Choroid plexus epithelial cell (primary cell): ENCODE data around the gene VAV1.
"Not testable (repeated sequence)": the region's sequence is repeated elsewhere in the genome, so short reads cannot be mapped to it uniquely, and the experiment has no call there.

Experiments used
- DNase-seq: peaks from one replicate; pipeline ENCODE4 v3.0.0-alpha.2; 2010; ENCODE audit warnings: low read depth
- H3K4me3 ChIP-seq: 2 replicates; pipeline ENCODE4 v1.5.1; 2011; ENCODE audit warnings: low read depth, mild to moderate bottlenecking, control low read depth, low read length, moderate library complexity
- TF ChIP-seq, protein P1 (sequence below): conservative IDR thresholded peaks from 2 replicates; pipeline ENCODE4 v1.5.1; 2011; ENCODE audit warnings: low read depth, mild to moderate bottlenecking, control low read depth, inconsistent platforms, low read length, moderate library complexity

The VAV1 gene

DNA sequence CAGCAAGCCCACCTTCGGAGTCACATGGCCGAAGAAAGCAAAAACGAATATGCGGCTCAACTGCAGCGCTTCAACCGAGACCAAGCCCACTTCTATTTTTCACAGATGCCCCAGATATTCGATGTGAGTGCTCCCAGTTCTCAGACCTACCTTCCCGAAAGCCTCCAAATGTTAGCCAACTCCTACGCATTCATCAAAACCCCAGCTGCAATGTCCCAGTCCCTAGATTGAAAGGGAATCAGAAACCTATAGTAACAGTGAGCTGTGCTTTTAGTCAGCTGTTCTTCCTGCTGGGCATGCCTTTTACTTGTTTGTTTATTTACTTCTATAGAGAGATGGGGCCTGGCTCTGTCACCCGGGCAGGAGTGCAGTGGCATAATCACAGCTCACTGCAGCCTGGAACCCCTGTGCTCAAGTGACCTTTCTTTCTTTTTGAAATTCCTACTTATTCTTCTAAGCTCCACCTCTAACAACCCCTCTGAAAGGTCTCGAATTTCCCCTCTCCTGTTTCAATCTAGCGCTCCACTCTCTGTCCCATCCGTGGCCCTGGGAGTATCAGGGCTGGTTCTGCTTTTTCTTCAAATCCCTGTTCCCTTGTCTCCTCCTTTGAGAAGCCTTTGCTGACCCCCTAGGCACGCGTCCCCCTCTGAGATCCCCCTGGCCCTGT, 28.7 kb upstream of the VAV1 start:
- H3K4me3 ChIP-seq: no peak overlapping the region
- TF ChIP-seq, protein P1, sequence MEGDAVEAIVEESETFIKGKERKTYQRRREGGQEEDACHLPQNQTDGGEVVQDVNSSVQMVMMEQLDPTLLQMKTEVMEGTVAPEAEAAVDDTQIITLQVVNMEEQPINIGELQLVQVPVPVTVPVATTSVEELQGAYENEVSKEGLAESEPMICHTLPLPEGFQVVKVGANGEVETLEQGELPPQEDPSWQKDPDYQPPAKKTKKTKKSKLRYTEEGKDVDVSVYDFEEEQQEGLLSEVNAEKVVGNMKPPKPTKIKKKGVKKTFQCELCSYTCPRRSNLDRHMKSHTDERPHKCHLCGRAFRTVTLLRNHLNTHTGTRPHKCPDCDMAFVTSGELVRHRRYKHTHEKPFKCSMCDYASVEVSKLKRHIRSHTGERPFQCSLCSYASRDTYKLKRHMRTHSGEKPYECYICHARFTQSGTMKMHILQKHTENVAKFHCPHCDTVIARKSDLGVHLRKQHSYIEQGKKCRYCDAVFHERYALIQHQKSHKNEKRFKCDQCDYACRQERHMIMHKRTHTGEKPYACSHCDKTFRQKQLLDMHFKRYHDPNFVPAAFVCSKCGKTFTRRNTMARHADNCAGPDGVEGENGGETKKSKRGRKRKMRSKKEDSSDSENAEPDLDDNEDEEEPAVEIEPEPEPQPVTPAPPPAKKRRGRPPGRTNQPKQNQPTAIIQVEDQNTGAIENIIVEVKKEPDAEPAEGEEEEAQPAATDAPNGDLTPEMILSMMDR: no peak
- peak; percentile 52 for DNase-seq

- TF ChIP-seq, protein P1: no peak
- H3K4me3 ChIP-seq: peak overlapping the region; percentile 35
- DNase-seq: peak; percentile 88
Observed at GRCh38 chr19:6744381-6745301, 27.9 kb upstream of the VAV1 start.

GRCh38 chr19:6745965-6746364, 26.5 kb upstream of the VAV1 start:
- no peak overlapping the region for H3K4me3 ChIP-seq
- DNase-seq: no peak
- TF ChIP-seq, protein P1: no peak

DNA sequence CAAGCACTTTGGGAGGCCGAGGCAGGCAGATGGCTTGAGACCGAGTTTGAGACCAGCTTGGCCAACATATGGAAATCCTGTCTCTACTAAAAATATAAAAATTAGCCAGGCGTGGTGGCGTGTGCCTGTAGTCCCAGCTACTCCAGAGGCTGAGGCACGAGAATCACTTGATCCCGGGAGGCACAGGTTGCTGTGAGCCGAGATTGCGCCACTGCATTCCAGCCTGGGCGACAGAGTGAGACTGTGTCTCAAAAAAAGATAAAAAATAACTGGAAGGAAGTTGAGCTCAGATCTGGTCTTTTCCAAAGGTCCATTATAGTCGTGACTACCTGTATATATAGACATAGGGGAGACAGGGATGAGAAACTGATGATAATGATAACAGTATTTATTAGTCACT, 24.0 kb upstream of the VAV1 start:
- not testable (repeated sequence) for H3K4me3 ChIP-seq, DNase-seq

- DNase-seq: no peak
- TF ChIP-seq, protein P1: no peak
- H3K4me3 ChIP-seq: no peak overlapping the region
Observed at GRCh38 chr19:6750062-6750461, 22.4 kb upstream of the VAV1 start.

DNA sequence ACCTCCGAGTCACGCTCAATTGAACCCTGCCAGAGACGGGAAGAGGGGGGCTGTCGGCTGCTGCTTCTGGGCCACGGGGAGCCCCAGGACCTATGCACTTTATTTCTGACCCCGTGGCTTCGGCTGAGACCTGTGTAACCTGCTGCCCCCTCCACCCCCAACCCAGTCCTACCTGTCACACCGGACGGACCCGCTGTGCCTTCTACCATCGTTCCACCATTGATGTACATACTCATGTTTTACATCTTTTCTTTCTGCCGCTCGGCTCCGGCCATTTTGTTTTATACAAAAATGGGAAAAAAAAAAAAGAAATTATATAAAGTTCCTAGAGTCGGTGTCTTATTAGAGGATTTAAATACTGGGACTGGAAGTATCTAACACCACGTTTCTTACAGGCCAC, 21.3 kb upstream of the VAV1 start:
- TF ChIP-seq, protein P1: no peak
- no peak overlapping the region for H3K4me3 ChIP-seq
- DNase-seq: no peak

DNA sequence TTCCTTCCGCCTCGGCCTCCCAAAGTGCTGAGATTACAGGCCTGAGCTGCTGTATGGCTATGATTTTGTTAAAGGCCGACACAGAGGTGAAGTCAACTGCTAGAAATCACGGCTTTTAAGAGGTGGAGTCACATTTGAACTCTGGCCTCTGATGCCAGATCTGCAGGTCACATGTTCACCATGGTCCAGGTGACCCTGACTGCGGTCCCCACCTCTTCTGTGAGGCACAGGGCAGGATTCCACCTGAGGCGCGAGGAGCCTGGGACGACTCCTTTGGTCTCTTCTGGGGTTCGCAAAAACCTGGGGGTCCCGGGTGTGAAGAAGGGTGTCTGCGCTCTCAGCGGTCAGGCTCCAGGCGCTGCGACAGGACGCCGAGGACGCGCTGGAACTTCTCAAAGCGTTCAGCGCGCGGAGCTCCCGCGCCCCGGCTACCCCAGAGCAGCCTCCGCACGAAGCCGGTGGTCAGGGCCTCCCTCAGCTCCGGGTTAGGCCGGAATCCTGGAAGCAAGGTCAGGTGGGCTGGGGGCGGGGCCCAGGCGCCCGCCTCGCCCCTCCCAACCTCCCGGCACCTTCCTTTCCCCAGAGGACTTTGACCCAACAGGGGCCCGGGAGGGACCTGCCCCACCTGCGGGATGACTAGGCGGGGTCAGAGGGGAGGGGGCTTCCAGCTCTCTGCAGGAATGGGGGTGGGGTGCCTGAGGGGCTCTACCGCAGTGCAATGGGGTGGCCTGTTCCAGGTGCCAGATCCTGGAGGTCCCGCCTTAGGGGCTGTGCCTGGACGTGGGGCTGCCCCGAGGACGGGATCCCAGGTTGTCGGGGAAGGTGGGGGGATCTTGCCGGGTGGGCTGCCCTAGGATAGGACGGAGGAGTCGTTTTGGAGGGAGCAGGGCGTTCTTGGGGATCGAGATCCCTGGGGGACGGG, 20.0 kb upstream of the VAV1 start:
- peak overlapping the region; percentile 58 for H3K4me3 ChIP-seq
- no peak for DNase-seq
- TF ChIP-seq, protein P1: no peak
